ENCODE results near the gene TIMM8A. TPM values are rescaled to one million over a fixed set of nuclear protein-coding genes. Genes with fewer than 3 reads are reported as not detected.

The TIMM8A gene
- total and polyA plus RNA-seq, 4 donors, result 6.1 to 21.4 (median 13.8) TPM

DNA sequence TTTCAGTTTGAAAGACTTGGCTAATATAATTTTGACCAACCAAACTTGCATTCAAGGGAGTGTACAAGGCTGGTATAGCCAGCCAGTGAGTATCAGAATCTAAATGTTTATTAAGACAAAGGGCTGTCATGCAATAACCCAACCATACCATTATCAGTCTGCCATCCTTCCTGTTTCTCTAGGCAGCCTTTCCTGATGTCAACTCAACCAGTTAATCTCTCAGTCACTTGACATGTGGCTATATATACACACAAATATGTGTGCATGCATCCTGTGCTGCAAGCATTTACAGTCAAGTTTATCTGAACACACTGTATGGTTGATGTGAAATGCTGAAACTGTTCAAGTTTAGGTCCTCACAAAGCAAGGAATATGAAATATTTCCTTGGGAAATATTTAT is 20.3 kb upstream of the TIMM8A start:
- H3K9ac ChIP-seq (ENCODE audit: low read depth in 1 of 2, low read length in 2 of 2), result no peak overlapping the region
- no peak overlapping the region for H3K27ac ChIP-seq (ENCODE audit: low read depth in 1 of 2, low read length in 2 of 2)
- no peak for DNase-seq (ENCODE audit: low spot score)

More for the DNA sequence above, 20.3 kb upstream of the TIMM8A start:
- Histone ChIP-seq H3K9me3 (ENCODE audit: control insufficient read depth in 4 of 4, low read length in 3 of 4) (no peaks in the 10 kb centered on the region), H3K4me3 (ENCODE audit: low read depth in 1 of 3, low read length in 3 of 3) (no peak overlapping the region), H3K36me3 (ENCODE audit: control insufficient read depth in 4 of 4, insufficient read depth in 3 of 4, low read depth in 1 of 4, low read length in 3 of 4) (no peaks in the 10 kb centered on the region), H3K4me1 (ENCODE audit: control insufficient read depth in 4 of 4, insufficient read depth in 4 of 4, low read length in 3 of 4) (no peaks in the 10 kb centered on the region), H3K27me3 (ENCODE audit: control insufficient read depth in 4 of 4, insufficient read depth in 4 of 4, low read length in 3 of 4) (no peaks in the 10 kb centered on the region)
- TF ChIP-seq RXRA (IDR thresholded peaks at IDR 0.05), result no peak
- TF ChIP-seq EGR1 (IDR thresholded peaks at IDR 0.05; ENCODE audit: low read depth in 2 of 2), result no peak
- no peak for TF ChIP-seq GABPA (IDR thresholded peaks at IDR 0.05 in 1 of 2, conservative IDR thresholded peaks at IDR 0.05 in 1 of 2)
- TF ChIP-seq FOXA2 (IDR thresholded peaks at IDR 0.05), result no peak
- no peak for TF ChIP-seq HNF4A (conservative IDR thresholded peaks at IDR 0.05)
- TF ChIP-seq TAF1 (conservative IDR thresholded peaks at IDR 0.05), result no peak
- TF ChIP-seq REST (IDR thresholded peaks at IDR 0.05), result no peak
- TF ChIP-seq NR2F2 (IDR thresholded peaks at IDR 0.05), result no peak
- no peak for TF ChIP-seq ATF3 (IDR thresholded peaks at IDR 0.05)
- TF ChIP-seq SP1 (IDR thresholded peaks at IDR 0.05), result no peak
- TF ChIP-seq MAX (IDR thresholded peaks at IDR 0.05), result no peak
- TF ChIP-seq ZBTB33 (IDR thresholded peaks at IDR 0.05), result no peak
- no peak for TF ChIP-seq JUND (IDR thresholded peaks at IDR 0.05)
- no peak for TF ChIP-seq FOXA1 (IDR thresholded peaks at IDR 0.05)
- no peak for TF ChIP-seq CTCF (IDR thresholded peaks at IDR 0.05; ENCODE audit: low read depth, low read length, missing input control)
- no peak for TF ChIP-seq HNF4G (IDR thresholded peaks at IDR 0.05)

All from liver (tissue), 9 donors.